Thyroid gland (tissue), 4 donors: ENCODE measurements around the gene GAGE12J.

Source experiments
- CTCF ChIP-seq, 6 experiments: fragments of 200-600 bp in 3 of 6; fragments of 450-650 bp in 3 of 6; sonication (generic) in 3 of 6; IDR thresholded peaks; one replicate each; pipeline ENCODE4 v1.5.1; 2016 to 2019; ENCODE audit warnings: antibody characterized with exemption in 6 of 6, mild to moderate bottlenecking in 2 of 6, inconsistent platforms in 1 of 6, moderate library complexity in 1 of 6
- POLR2A ChIP-seq, 2 donors: fragments of 450-650 bp; IDR thresholded peaks; one replicate each; pipeline ENCODE4 v1.6.1; 2017; ENCODE audit warnings: antibody characterized with exemption in 2 of 2, mild to moderate bottlenecking in 2 of 2, moderate library complexity in 1 of 2

- TF ChIP-seq POLR2A (IDR thresholded peaks at IDR 0.05) (no peak), CTCF (IDR thresholded peaks at IDR 0.05) (no peak)
These were observed 12.3 kb upstream of the GAGE12J start for GRCh38 chrX:49309401-49309981.
